ENCODE measurements around the gene ATP6V1G2. TPM values are rescaled to one million over a fixed set of nuclear protein-coding genes. Genes with fewer than 3 reads are reported as not detected.

ATP6V1G2 gene
- total and polyA plus RNA-seq, 7 donors, result 2.8 to 9.1 (median 5.0) TPM; not detected in 2

DNA sequence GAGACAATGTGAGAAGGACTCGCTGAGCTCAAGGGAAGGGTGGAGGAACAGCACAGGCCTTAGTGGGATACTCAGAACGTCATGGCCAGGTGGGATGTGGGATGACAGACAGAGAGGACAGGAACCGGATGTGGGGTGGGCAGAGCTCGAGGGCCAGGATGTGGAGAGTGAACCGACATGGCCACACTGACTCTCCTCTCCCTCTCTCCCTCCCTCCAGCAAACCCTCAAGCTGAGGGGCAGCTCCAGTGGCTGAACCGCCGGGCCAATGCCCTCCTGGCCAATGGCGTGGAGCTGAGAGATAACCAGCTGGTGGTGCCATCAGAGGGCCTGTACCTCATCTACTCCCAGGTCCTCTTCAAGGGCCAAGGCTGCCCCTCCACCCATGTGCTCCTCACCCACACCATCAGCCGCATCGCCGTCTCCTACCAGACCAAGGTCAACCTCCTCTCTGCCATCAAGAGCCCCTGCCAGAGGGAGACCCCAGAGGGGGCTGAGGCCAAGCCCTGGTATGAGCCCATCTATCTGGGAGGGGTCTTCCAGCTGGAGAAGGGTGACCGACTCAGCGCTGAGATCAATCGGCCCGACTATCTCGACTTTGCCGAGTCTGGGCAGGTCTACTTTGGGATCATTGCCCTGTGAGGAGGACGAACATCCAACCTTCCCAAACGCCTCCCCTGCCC lies 30.6 kb upstream of the ATP6V1G2 start:
- Histone ChIP-seq H3K27ac (no peak overlapping the region), H3K27me3 (no peaks in the 10 kb centered on the region), H3K4me3 (no peak overlapping the region), H3K9me3 (no peaks in the 10 kb centered on the region), H3K4me1 (peaks cover 0 to 21% (median 13%) of the 10 kb centered on the region in 4 donors), H3K36me3 (no peaks in the 10 kb centered on the region)
- no peak for DNase-seq
- WGBS, 2 donors, result 77 to 85% methylated on average over 19 of the region's 19 CpGs
- intact Hi-C loops (cut with DNase I), result no loop called here
- TF ChIP-seq, protein P1, sequence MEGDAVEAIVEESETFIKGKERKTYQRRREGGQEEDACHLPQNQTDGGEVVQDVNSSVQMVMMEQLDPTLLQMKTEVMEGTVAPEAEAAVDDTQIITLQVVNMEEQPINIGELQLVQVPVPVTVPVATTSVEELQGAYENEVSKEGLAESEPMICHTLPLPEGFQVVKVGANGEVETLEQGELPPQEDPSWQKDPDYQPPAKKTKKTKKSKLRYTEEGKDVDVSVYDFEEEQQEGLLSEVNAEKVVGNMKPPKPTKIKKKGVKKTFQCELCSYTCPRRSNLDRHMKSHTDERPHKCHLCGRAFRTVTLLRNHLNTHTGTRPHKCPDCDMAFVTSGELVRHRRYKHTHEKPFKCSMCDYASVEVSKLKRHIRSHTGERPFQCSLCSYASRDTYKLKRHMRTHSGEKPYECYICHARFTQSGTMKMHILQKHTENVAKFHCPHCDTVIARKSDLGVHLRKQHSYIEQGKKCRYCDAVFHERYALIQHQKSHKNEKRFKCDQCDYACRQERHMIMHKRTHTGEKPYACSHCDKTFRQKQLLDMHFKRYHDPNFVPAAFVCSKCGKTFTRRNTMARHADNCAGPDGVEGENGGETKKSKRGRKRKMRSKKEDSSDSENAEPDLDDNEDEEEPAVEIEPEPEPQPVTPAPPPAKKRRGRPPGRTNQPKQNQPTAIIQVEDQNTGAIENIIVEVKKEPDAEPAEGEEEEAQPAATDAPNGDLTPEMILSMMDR (IDR thresholded peaks at IDR 0.05), result no peak

DNA sequence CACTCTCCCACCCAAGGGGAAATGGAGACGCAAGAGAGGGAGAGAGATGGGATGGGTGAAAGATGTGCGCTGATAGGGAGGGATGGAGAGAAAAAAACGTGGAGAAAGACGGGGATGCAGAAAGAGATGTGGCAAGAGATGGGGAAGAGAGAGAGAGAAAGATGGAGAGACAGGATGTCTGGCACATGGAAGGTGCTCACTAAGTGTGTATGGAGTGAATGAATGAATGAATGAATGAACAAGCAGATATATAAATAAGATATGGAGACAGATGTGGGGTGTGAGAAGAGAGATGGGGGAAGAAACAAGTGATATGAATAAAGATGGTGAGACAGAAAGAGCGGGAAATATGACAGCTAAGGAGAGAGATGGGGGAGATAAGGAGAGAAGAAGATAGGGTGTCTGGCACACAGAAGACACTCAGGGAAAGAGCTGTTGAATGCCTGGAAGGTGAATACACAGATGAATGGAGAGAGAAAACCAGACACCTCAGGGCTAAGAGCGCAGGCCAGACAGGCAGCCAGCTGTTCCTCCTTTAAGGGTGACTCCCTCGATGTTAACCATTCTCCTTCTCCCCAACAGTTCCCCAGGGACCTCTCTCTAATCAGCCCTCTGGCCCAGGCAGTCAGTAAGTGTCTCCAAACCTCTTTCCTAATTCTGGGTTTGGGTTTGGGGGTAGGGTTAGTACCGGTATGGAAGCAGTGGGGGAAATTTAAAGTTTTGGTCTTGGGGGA lies 29.7 kb upstream of the ATP6V1G2 start:
- intact Hi-C loops (cut with DNase I), result no loop called here
- TF ChIP-seq EP300 (IDR thresholded peaks at IDR 0.05) (no peak), POLR2AphosphoS5 (IDR thresholded peaks at IDR 0.05) (no peak), POLR2A (IDR thresholded peaks at IDR 0.05) (no peak)
- TF ChIP-seq, protein P1 (IDR thresholded peaks at IDR 0.05), result no peak
- WGBS, 2 donors, result 61 to 73% methylated on average over 8 of the region's 8 CpGs
- H3K27me3 ChIP-seq, result no peaks in the 10 kb centered on the region
- peak overlapping the region in 3 of 4 donors; percentile 27 to 48 (median 43) for H3K4me3 ChIP-seq
- peak overlapping the region; percentile 47 to 79 (median 74) for H3K27ac ChIP-seq
- DNase-seq, result no peak
- H3K4me1 ChIP-seq, result peaks cover 0 to 13% (median 6%) of the 10 kb centered on the region in 4 donors
- no peaks in the 10 kb centered on the region for H3K36me3 ChIP-seq
- H3K9me3 ChIP-seq, result no peaks in the 10 kb centered on the region

DNA sequence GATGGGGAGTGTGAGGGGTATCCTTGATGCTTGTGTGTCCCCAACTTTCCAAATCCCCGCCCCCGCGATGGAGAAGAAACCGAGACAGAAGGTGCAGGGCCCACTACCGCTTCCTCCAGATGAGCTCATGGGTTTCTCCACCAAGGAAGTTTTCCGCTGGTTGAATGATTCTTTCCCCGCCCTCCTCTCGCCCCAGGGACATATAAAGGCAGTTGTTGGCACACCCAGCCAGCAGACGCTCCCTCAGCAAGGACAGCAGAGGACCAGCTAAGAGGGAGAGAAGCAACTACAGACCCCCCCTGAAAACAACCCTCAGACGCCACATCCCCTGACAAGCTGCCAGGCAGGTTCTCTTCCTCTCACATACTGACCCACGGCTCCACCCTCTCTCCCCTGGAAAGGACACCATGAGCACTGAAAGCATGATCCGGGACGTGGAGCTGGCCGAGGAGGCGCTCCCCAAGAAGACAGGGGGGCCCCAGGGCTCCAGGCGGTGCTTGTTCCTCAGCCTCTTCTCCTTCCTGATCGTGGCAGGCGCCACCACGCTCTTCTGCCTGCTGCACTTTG lies 29.0 kb upstream of the ATP6V1G2 start, which contains the start of gene TNF:
Gene TNF, plus strand, starts transcription at position 231 of the 567 bp plus-strand sequence. Its CDS starts 177 bp downstream, at position 408.
- TF ChIP-seq POLR2AphosphoS5 (IDR thresholded peaks at IDR 0.05) (peak; percentile 50 to 81 (median 80)), EP300 (IDR thresholded peaks at IDR 0.05) (no peak), POLR2A (IDR thresholded peaks at IDR 0.05) (peak; percentile 49 to 58)
- intact Hi-C loops (cut with DNase I), result no loop called here
- Histone ChIP-seq H3K4me1 (peaks cover 0 to 7% (median 4%) of the 10 kb centered on the region in 4 donors), H3K27ac (peak within 1 kb of the TSS; percentile 47 to 79 (median 74)), H3K36me3 (no peaks in the 10 kb centered on the region), H3K27me3 (no peaks in the 10 kb centered on the region), H3K9me3 (no peaks in the 10 kb centered on the region), H3K4me3 (peak within 1 kb of the TSS in 3 of 4 donors; percentile 27 to 48 (median 43))
- 36 to 39% methylated on average over 19 of the region's 19 CpGs for WGBS, 2 donors
- DNase-seq, result peak; percentile 86

DNA sequence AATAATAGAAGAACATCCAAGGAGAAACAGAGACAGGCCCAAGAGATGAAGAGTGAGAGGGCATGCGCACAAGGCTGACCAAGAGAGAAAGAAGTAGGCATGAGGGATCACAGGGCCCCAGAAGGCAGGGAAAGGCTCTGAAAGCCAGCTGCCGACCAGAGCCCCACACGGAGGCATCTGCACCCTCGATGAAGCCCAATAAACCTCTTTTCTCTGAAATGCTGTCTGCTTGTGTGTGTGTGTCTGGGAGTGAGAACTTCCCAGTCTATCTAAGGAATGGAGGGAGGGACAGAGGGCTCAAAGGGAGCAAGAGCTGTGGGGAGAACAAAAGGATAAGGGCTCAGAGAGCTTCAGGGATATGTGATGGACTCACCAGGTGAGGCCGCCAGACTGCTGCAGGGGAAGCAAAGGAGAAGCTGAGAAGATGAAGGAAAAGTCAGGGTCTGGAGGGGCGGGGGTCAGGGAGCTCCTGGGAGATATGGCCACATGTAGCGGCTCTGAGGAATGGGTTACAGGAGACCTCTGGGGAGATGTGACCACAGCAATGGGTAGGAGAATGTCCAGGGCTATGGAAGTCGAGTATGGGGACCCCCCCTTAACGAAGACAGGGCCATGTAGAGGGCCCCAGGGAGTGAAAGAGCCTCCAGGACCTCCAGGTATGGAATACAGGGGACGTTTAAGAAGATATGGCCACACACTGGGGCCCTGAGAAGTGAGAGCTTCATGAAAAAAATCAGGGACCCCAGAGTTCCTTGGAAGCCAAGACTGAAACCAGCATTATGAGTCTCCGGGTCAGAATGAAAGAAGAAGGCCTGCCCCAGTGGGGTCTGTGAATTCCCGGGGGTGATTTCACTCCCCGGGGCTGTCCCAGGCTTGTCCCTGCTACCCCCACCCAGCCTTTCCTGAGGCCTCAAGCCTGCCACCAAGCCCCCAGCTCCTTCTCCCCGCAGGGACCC lies 28.0 kb upstream of the ATP6V1G2 start:
- H3K9me3 ChIP-seq, result no peaks in the 10 kb centered on the region
- DNase-seq, result no peak
- H3K27me3 ChIP-seq, result peaks cover 0 to 5% (median 0%) of the 10 kb centered on the region in 3 donors
- intact Hi-C loops (cut with DNase I), result no loop called here
- no peaks in the 10 kb centered on the region for H3K36me3 ChIP-seq
- TF ChIP-seq, protein P1 (IDR thresholded peaks at IDR 0.05), result no peak
- TF ChIP-seq EP300 (IDR thresholded peaks at IDR 0.05) (no peak), POLR2AphosphoS5 (IDR thresholded peaks at IDR 0.05) (no peak), POLR2A (IDR thresholded peaks at IDR 0.05) (no peak)
- H3K4me3 ChIP-seq, result no peak overlapping the region
- 73 to 78% methylated on average over 14 of the region's 14 CpGs for WGBS, 2 donors
- peaks cover 0 to 4% (median 0%) of the 10 kb centered on the region in 4 donors for H3K4me1 ChIP-seq
- H3K27ac ChIP-seq, result peak overlapping the region in 3 of 4 donors; percentile 73 to 79 (median 76)

Measured in sigmoid colon (tissue), 7 donors.